SU-DHL-6 (cell line): Measurements from ENCODE around the gene IFNL2.

Experiments
- H2AFZ ChIP-seq: fragments of 200-600 bp; sonication (generic); 2 replicates; pipeline ENCODE4 v1.6.1; 2014; ENCODE audit warnings: low read depth, mild to moderate bottlenecking, moderate library complexity, mixed read lengths, antibody characterized with exemption, low read length; ENCODE audit not compliant: severe bottlenecking
- H3F3A ChIP-seq: fragments of 200-600 bp; shearing (Covaris generic); 2 replicates; pipeline ENCODE4 v1.6.0; 2016; ENCODE audit warnings: antibody characterized with exemption, mild to moderate bottlenecking; ENCODE audit not compliant: insufficient read depth
- H3K27ac ChIP-seq: fragments of 200-600 bp; sonication (generic); 2 replicates; pipeline ENCODE4 v1.5.1; 2016; ENCODE audit warnings: low read depth, mild to moderate bottlenecking, low read length, moderate library complexity, mixed read lengths
- H3K27me3 ChIP-seq: fragments of 200-600 bp; sonication (generic), shearing (Covaris generic); 2 replicates; pipeline ENCODE4 v1.6.0; 2014; ENCODE audit warnings: mild to moderate bottlenecking, low read length
- H3K36me3 ChIP-seq: fragments of 200-600 bp; sonication (generic); 2 replicates; pipeline ENCODE4 v1.6.1; 2014; ENCODE audit warnings: mild to moderate bottlenecking, low read length, mixed read lengths
- H3K4me2 ChIP-seq: fragments of 300-600, 200-600 bp; shearing (Covaris generic), sonication (generic); 2 replicates; pipeline ENCODE4 v1.6.0; 2014; ENCODE audit warnings: low read length, low read depth, mild to moderate bottlenecking; ENCODE audit not compliant: poor library complexity, severe bottlenecking
- H3K4me3 ChIP-seq: fragments of 200-600 bp; sonication (generic); 2 replicates; pipeline ENCODE4 v1.5.1; 2014; ENCODE audit warnings: antibody characterized with exemption, low read length, mild to moderate bottlenecking, mixed read lengths; ENCODE audit not compliant: insufficient read depth, poor library complexity, severe bottlenecking
- H3K79me2 ChIP-seq: fragments of 200-600 bp; sonication (generic); 2 replicates; pipeline ENCODE4 v1.6.1; 2014; ENCODE audit warnings: mild to moderate bottlenecking, low read length, moderate library complexity; ENCODE audit not compliant: insufficient read depth
- H3K9ac ChIP-seq: fragments of 200-600 bp; sonication (generic); 2 replicates; pipeline ENCODE4 v1.7.0; 2014; ENCODE audit warnings: mild to moderate bottlenecking, low read length
- H3K9me2 ChIP-seq: fragments of 200-600 bp; sonication (generic); replicated peaks from 2 replicates; pipeline ENCODE4 v1.6.1; 2014; ENCODE audit warnings: low read length; ENCODE audit not compliant: insufficient read depth
- H3K9me3 ChIP-seq: fragments of 200-600 bp; sonication (generic); 2 replicates; pipeline ENCODE4 v1.6.1; 2014; ENCODE audit warnings: low read length, mixed read lengths; ENCODE audit not compliant: insufficient read depth
- H4K20me1 ChIP-seq: fragments of 200-600 bp; sonication (generic); 2 replicates; pipeline ENCODE4 v1.6.1; 2014; ENCODE audit warnings: low read depth, mild to moderate bottlenecking, antibody characterized with exemption, low read length, moderate library complexity, mixed read lengths
- EZH2phosphoT487 ChIP-seq: fragments of 200-600 bp; sonication (generic), shearing (Covaris generic); conservative IDR thresholded peaks from 2 replicates; pipeline ENCODE4 v1.6.1; 2018; ENCODE audit warnings: mild to moderate bottlenecking, antibody characterized with exemption, low read length, moderate library complexity, mixed read lengths
- TF ChIP-seq, protein P1 (sequence below): fragments of 200-600 bp; sonication (generic); IDR thresholded peaks from one replicate; pipeline ENCODE4 v1.5.1; 2017; ENCODE audit warnings: antibody characterized with exemption, mild to moderate bottlenecking, low read length, moderate library complexity; ENCODE audit not compliant: insufficient read depth, poor library complexity, severe bottlenecking

Gene IFNL2

DNA sequence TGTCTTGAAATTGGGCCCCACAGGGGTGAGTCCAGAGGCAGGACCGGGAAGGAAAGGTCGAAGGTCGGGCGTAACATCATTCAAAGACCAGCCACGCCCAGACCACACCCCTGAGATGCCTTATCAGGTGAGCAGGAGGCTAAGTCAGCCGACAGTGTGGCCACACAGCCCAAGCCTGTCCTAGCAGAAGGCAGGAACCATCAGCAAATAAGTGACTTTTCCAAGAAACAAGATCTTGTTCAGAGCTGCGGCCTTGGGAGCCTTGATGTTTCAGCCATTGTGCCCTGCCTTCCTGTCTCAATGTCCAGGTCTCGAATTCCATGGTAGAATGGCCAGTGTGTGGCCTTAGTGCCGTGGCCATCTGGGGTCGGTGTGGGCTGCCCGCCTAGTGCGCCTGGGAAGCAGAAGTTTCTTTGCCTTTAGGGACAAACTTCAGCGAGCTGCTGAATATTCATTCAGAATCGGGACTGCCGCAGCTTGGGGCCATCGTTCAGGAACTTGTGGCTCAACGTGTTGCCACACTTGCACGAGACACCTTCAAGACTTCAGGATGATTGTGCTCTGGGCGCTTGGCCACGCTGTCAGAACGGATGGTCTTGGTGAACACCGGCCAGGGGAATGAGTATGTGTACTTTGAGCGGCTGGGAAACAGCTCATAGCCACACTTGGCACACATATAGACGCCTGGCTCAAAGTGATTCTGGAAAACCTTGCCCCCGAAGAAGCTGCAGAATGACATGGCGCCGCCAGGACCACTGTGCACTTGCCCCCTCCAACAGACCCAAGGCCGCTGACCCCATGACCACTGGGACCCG lies 13.5 kb upstream of the IFNL2 start:
- Histone ChIP-seq H3K4me2 (no peak overlapping the region), H3K36me3 (no peaks in the 10 kb centered on the region), H2AFZ (no peak overlapping the region)

DNA sequence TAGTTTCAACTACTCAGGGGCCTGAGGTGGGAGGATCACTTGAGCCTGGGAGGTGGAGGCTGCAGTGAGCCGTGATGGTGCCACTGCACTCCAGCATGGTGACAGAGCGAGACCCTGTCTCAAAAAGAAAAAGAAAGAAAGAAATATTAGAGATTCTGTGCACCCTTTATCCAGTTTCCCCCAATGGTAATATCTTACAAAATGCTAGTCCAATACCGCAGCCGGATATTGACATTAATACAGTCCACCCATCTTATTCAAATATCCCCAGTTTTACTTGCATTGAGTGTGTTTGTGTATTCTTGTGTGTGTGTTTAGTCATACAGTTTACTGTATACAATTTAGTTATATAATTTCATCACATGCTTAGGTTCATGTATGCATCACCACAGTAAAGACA lies 11.0 kb upstream of the IFNL2 start:
- no peaks in the 10 kb centered on the region for H3K9me2 ChIP-seq
- H3F3A ChIP-seq: no peaks in the 10 kb centered on the region
- no peaks in the 10 kb centered on the region for H3K9me3 ChIP-seq
- no peaks in the 10 kb centered on the region for H3K36me3 ChIP-seq
- no peak overlapping the region for H3K4me3 ChIP-seq
- H2AFZ ChIP-seq: no peak overlapping the region
- H3K9ac ChIP-seq: no peak overlapping the region
- no peak overlapping the region for H3K27ac ChIP-seq
- H4K20me1 ChIP-seq: no peaks in the 10 kb centered on the region
- H3K79me2 ChIP-seq: no peaks in the 10 kb centered on the region
- TF ChIP-seq, protein P1, sequence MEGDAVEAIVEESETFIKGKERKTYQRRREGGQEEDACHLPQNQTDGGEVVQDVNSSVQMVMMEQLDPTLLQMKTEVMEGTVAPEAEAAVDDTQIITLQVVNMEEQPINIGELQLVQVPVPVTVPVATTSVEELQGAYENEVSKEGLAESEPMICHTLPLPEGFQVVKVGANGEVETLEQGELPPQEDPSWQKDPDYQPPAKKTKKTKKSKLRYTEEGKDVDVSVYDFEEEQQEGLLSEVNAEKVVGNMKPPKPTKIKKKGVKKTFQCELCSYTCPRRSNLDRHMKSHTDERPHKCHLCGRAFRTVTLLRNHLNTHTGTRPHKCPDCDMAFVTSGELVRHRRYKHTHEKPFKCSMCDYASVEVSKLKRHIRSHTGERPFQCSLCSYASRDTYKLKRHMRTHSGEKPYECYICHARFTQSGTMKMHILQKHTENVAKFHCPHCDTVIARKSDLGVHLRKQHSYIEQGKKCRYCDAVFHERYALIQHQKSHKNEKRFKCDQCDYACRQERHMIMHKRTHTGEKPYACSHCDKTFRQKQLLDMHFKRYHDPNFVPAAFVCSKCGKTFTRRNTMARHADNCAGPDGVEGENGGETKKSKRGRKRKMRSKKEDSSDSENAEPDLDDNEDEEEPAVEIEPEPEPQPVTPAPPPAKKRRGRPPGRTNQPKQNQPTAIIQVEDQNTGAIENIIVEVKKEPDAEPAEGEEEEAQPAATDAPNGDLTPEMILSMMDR: no peak
- TF ChIP-seq EZH2phosphoT487: no peak
- H3K4me2 ChIP-seq: no peak overlapping the region
- H3K27me3 ChIP-seq: no peaks in the 10 kb centered on the region

More for the DNA sequence above, 13.5 kb upstream of the IFNL2 start:
- Histone ChIP-seq H3K4me3 (no peak overlapping the region), H3K79me2 (no peaks in the 10 kb centered on the region), H3K9me2 (no peaks in the 10 kb centered on the region), H3K27me3 (no peaks in the 10 kb centered on the region), H3F3A (no peaks in the 10 kb centered on the region), H3K27ac (no peak overlapping the region), H3K9me3 (no peaks in the 10 kb centered on the region), H4K20me1 (no peaks in the 10 kb centered on the region), H3K9ac (no peak overlapping the region)
- TF ChIP-seq, protein P1: no peak
- no peak for TF ChIP-seq EZH2phosphoT487

DNA sequence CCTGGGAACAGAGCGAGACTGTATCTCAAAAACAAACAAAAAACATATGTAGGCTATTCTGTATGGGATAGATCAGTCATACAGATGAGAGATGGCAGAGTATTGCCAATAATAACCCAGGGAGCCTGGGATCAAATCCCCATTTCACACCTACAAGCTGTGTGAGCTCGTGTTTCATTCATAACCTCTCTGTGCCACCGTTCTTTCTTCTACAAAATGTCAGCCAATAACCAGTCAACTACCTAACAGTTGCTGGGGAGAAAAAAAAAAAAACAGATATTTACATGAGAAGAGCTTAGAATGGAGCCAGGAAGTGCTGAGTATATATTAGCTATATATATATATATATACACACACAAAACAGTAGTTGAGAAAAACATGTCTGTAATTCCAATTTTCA lies 6.5 kb upstream of the IFNL2 start:
- H4K20me1 ChIP-seq: no peaks in the 10 kb centered on the region
- no peaks in the 10 kb centered on the region for H3K9me3 ChIP-seq
- H3K27ac ChIP-seq: no peak overlapping the region
- H3K4me2 ChIP-seq: no peak overlapping the region
- no peaks in the 10 kb centered on the region for H3K79me2 ChIP-seq
- H3K36me3 ChIP-seq: no peaks in the 10 kb centered on the region
- no peak overlapping the region for H3K9ac ChIP-seq
- no peak overlapping the region for H2AFZ ChIP-seq
- no peaks in the 10 kb centered on the region for H3F3A ChIP-seq
- H3K9me2 ChIP-seq: no peaks in the 10 kb centered on the region
- no peak overlapping the region for H3K4me3 ChIP-seq
- no peaks in the 10 kb centered on the region for H3K27me3 ChIP-seq
- TF ChIP-seq, protein P1: no peak
- no peak for TF ChIP-seq EZH2phosphoT487
